ENCODE data around the gene SEC14L5.

The SEC14L5 gene

GRCh38 chr16:4972938-4973587, 14.9 kb downstream of the SEC14L5 start:
- no peaks in the 10 kb centered on the region for H3K4me1 ChIP-seq (ENCODE audit: control insufficient read depth, insufficient read depth, low read length)
- H3K9me3 ChIP-seq (ENCODE audit: control insufficient read depth in 2 of 2, low read length in 2 of 2) = peaks cover 4 to 6% of the 10 kb centered on the region in 2 donors
- peaks cover 0 to 3% of the 10 kb centered on the region in 2 donors for H3K27me3 ChIP-seq (ENCODE audit: control insufficient read depth in 1 of 2, insufficient read depth in 2 of 2, low read length in 2 of 2)
- H3K4me3 ChIP-seq (ENCODE audit: low read length in 2 of 2) = no peak overlapping the region
- no peaks in the 10 kb centered on the region for H3K36me3 ChIP-seq (ENCODE audit: control insufficient read depth in 2 of 2, insufficient read depth in 2 of 2, low read length in 2 of 2)
- H3K27ac ChIP-seq (ENCODE audit: low read length) = no peak overlapping the region
- H3K9ac ChIP-seq (ENCODE audit: low read length in 2 of 2) = no peak overlapping the region

- Histone ChIP-seq H3K9ac (ENCODE audit: low read length in 2 of 2) (no peak overlapping the region), H3K27me3 (ENCODE audit: control insufficient read depth in 1 of 2, insufficient read depth in 2 of 2, low read length in 2 of 2) (peaks cover 0 to 7% of the 10 kb centered on the region in 2 donors), H3K36me3 (ENCODE audit: control insufficient read depth in 2 of 2, insufficient read depth in 2 of 2, low read length in 2 of 2) (no peaks in the 10 kb centered on the region), H3K27ac (ENCODE audit: low read length) (no peak overlapping the region), H3K4me3 (ENCODE audit: low read length in 2 of 2) (no peak overlapping the region), H3K9me3 (ENCODE audit: control insufficient read depth in 2 of 2, low read length in 2 of 2) (peaks cover 4 to 6% of the 10 kb centered on the region in 2 donors), H3K4me1 (ENCODE audit: control insufficient read depth, insufficient read depth, low read length) (no peaks in the 10 kb centered on the region)
Measured at GRCh38 chr16:4976079-4976478, 17.9 kb downstream of the SEC14L5 start.

GRCh38 chr16:4976611-4977145, 18.5 kb downstream of the SEC14L5 start:
- H3K9ac ChIP-seq (ENCODE audit: low read length in 2 of 2) = no peak overlapping the region
- no peak overlapping the region for H3K27ac ChIP-seq (ENCODE audit: low read length)
- H3K27me3 ChIP-seq (ENCODE audit: control insufficient read depth in 1 of 2, insufficient read depth in 2 of 2, low read length in 2 of 2) = peaks cover 0 to 5% of the 10 kb centered on the region in 2 donors
- H3K36me3 ChIP-seq (ENCODE audit: control insufficient read depth in 2 of 2, insufficient read depth in 2 of 2, low read length in 2 of 2) = no peaks in the 10 kb centered on the region
- no peaks in the 10 kb centered on the region for H3K4me1 ChIP-seq (ENCODE audit: control insufficient read depth, insufficient read depth, low read length)
- H3K9me3 ChIP-seq (ENCODE audit: control insufficient read depth in 2 of 2, low read length in 2 of 2) = peaks cover 4 to 6% of the 10 kb centered on the region in 2 donors
- H3K4me3 ChIP-seq (ENCODE audit: low read length in 2 of 2) = no peak overlapping the region

- no peak overlapping the region for H3K9ac ChIP-seq (ENCODE audit: low read length in 2 of 2)
- no peaks in the 10 kb centered on the region for H3K36me3 ChIP-seq (ENCODE audit: control insufficient read depth in 2 of 2, insufficient read depth in 2 of 2, low read length in 2 of 2)
- no peak overlapping the region for H3K27ac ChIP-seq (ENCODE audit: low read length)
- H3K27me3 ChIP-seq (ENCODE audit: control insufficient read depth in 1 of 2, insufficient read depth in 2 of 2, low read length in 2 of 2) = peaks cover 0 to 6% of the 10 kb centered on the region in 2 donors
- H3K9me3 ChIP-seq (ENCODE audit: control insufficient read depth in 2 of 2, low read length in 2 of 2) = peaks cover 4 to 6% of the 10 kb centered on the region in 2 donors
- H3K4me3 ChIP-seq (ENCODE audit: low read length in 2 of 2) = no peak overlapping the region
- peaks cover 5% of the 10 kb centered on the region for H3K4me1 ChIP-seq (ENCODE audit: control insufficient read depth, insufficient read depth, low read length)
Measured at GRCh38 chr16:4979164-4979563, 21.0 kb downstream of the SEC14L5 start.

- H3K36me3 ChIP-seq (ENCODE audit: control insufficient read depth in 2 of 2, insufficient read depth in 2 of 2, low read length in 2 of 2) = no peaks in the 10 kb centered on the region
- no peak overlapping the region for H3K9ac ChIP-seq (ENCODE audit: low read length in 2 of 2)
- peaks cover 0 to 6% of the 10 kb centered on the region in 2 donors for H3K27me3 ChIP-seq (ENCODE audit: control insufficient read depth in 1 of 2, insufficient read depth in 2 of 2, low read length in 2 of 2)
- no peak overlapping the region for H3K27ac ChIP-seq (ENCODE audit: low read length)
- H3K9me3 ChIP-seq (ENCODE audit: control insufficient read depth in 2 of 2, low read length in 2 of 2) = peaks cover 4 to 6% of the 10 kb centered on the region in 2 donors
- H3K4me3 ChIP-seq (ENCODE audit: low read length in 2 of 2) = no peak overlapping the region
- peaks cover 5% of the 10 kb centered on the region for H3K4me1 ChIP-seq (ENCODE audit: control insufficient read depth, insufficient read depth, low read length)
Measured at GRCh38 chr16:4979736-4980660, 21.9 kb downstream of the SEC14L5 start.

GRCh38 chr16:4980691-4981090, 22.6 kb downstream of the SEC14L5 start:
- H3K27ac ChIP-seq (ENCODE audit: low read length) = no peak overlapping the region
- H3K36me3 ChIP-seq (ENCODE audit: control insufficient read depth in 2 of 2, insufficient read depth in 2 of 2, low read length in 2 of 2) = no peaks in the 10 kb centered on the region
- no peak overlapping the region for H3K4me3 ChIP-seq (ENCODE audit: low read length in 2 of 2)
- no peak overlapping the region for H3K9ac ChIP-seq (ENCODE audit: low read length in 2 of 2)
- peaks cover 4 to 6% of the 10 kb centered on the region in 2 donors for H3K9me3 ChIP-seq (ENCODE audit: control insufficient read depth in 2 of 2, low read length in 2 of 2)
- H3K27me3 ChIP-seq (ENCODE audit: control insufficient read depth in 1 of 2, insufficient read depth in 2 of 2, low read length in 2 of 2) = peaks cover 0 to 6% of the 10 kb centered on the region in 2 donors
- H3K4me1 ChIP-seq (ENCODE audit: control insufficient read depth, insufficient read depth, low read length) = peaks cover 5% of the 10 kb centered on the region

GRCh38 chr16:4981473-4981872, 23.3 kb downstream of the SEC14L5 start:
- Histone ChIP-seq H3K4me1 (ENCODE audit: control insufficient read depth, insufficient read depth, low read length) (peaks cover 5% of the 10 kb centered on the region), H3K9ac (ENCODE audit: low read length in 2 of 2) (no peak overlapping the region), H3K36me3 (ENCODE audit: control insufficient read depth in 2 of 2, insufficient read depth in 2 of 2, low read length in 2 of 2) (no peaks in the 10 kb centered on the region), H3K27me3 (ENCODE audit: control insufficient read depth in 1 of 2, insufficient read depth in 2 of 2, low read length in 2 of 2) (peaks cover 0 to 6% of the 10 kb centered on the region in 2 donors), H3K27ac (ENCODE audit: low read length) (no peak overlapping the region), H3K9me3 (ENCODE audit: control insufficient read depth in 2 of 2, low read length in 2 of 2) (peaks cover 0 to 7% of the 10 kb centered on the region in 2 donors), H3K4me3 (ENCODE audit: low read length in 2 of 2) (no peak overlapping the region)

GRCh38 chr16:4982056-4982867, 24.1 kb downstream of the SEC14L5 start:
- H3K4me3 ChIP-seq (ENCODE audit: low read length in 2 of 2) = no peak overlapping the region
- H3K36me3 ChIP-seq (ENCODE audit: control insufficient read depth in 2 of 2, insufficient read depth in 2 of 2, low read length in 2 of 2) = no peaks in the 10 kb centered on the region
- H3K27ac ChIP-seq (ENCODE audit: low read length) = no peak overlapping the region
- H3K9me3 ChIP-seq (ENCODE audit: control insufficient read depth in 2 of 2, low read length in 2 of 2) = peaks cover 0 to 5% of the 10 kb centered on the region in 2 donors
- peaks cover 5% of the 10 kb centered on the region for H3K4me1 ChIP-seq (ENCODE audit: control insufficient read depth, insufficient read depth, low read length)
- peaks cover under 1 to 6% of the 10 kb centered on the region in 2 donors for H3K27me3 ChIP-seq (ENCODE audit: control insufficient read depth in 1 of 2, insufficient read depth in 2 of 2, low read length in 2 of 2)
- H3K9ac ChIP-seq (ENCODE audit: low read length in 2 of 2) = no peak overlapping the region

- Histone ChIP-seq H3K4me3 (ENCODE audit: low read length in 2 of 2) (no peak overlapping the region), H3K9ac (ENCODE audit: low read length in 2 of 2) (no peak overlapping the region), H3K27ac (ENCODE audit: low read length) (no peak overlapping the region), H3K27me3 (ENCODE audit: control insufficient read depth in 1 of 2, insufficient read depth in 2 of 2, low read length in 2 of 2) (peaks cover 15% of the 10 kb centered on the region in 2 donors), H3K4me1 (ENCODE audit: control insufficient read depth, insufficient read depth, low read length) (peaks cover 5% of the 10 kb centered on the region), H3K9me3 (ENCODE audit: control insufficient read depth in 2 of 2, low read length in 2 of 2) (peaks cover 0 to 5% of the 10 kb centered on the region in 2 donors), H3K36me3 (ENCODE audit: control insufficient read depth in 2 of 2, insufficient read depth in 2 of 2, low read length in 2 of 2) (no peaks in the 10 kb centered on the region)
Measured at GRCh38 chr16:4984174-4984990, 26.3 kb downstream of the SEC14L5 start.
